Activated CD8-positive, alpha-beta memory T cell treated with anti-CD3 and anti-CD28 coated beads, Interleukin-2, amount 50 U/mL, for 1 hour (primary cell): ENCODE results near the gene SNX9.

Source experiments
- DNase-seq: peaks from one replicate; pipeline ENCODE4 v3.0.0-alpha.2; 2020; ENCODE audit errors: extremely low read depth

SNX9 gene

DNA sequence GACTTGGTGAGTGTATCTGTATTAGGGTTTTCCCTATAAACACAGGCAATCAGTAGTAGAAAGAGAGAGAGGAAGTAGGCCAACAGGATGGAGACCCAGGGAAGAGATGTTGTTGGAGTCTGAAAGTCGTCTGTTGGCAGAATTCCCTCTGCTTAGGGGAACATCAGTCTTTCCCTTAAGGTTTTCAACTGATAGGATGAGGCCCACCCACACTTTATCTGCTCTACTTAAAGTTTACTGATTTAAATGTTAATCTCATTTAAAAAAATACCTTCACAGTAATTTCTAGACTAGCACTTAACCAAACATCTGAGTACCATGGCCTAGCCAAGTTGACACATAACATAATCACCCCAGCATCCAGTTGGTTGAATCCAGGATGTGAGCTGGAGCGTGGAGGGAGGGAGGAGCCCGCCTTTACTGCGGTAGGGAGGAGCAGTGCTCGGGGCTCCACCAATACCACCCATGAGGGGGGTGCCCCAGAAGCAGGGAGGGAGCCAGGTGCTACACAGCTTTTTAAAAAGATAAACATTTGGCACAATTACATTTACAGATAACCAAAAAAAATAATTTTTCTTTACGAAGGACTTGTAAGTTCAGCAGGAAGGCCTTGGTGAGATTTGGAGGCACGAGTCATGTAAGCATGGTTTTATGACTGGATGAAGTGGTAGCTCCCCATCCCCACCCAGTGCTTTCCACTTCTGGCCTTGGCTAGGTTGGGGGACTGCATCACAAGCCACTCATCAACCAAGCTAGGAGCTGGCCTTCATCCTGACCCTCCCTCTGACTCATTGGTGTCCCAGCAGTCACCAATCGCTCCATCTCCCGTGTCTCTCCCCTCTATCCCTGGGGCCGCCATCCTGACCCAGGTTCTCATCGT lies 18.4 kb upstream of the SNX9 start:
- DNase-seq: no peak

GRCh38 chr6:157806131-157806855 lies 16.8 kb upstream of the SNX9 start:
- no peak for DNase-seq

GRCh38 chr6:157806856-157807215 lies 16.2 kb upstream of the SNX9 start:
- DNase-seq: no peak

- DNase-seq: no peak
Observed at GRCh38 chr6:157808405-157808950, 14.6 kb upstream of the SNX9 start.

DNA sequence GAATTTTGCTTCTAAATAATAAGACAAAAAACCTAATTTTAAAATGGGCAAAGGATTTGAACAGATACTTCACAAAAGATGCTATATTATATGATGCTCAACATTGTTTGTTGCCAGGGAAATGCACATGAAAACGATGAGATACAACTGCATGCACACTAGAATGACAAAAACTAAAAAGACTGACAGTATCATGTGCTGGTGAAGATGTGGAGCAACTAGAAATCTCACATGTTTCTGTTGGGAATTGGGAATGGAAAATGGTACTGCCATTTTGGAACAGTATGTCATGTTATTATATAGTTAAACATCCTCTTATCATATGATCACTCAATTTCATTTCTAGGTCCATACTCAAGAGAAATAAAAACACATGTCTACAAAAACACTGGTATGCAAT lies 13.4 kb upstream of the SNX9 start:
- DNase-seq: no peak

DNA sequence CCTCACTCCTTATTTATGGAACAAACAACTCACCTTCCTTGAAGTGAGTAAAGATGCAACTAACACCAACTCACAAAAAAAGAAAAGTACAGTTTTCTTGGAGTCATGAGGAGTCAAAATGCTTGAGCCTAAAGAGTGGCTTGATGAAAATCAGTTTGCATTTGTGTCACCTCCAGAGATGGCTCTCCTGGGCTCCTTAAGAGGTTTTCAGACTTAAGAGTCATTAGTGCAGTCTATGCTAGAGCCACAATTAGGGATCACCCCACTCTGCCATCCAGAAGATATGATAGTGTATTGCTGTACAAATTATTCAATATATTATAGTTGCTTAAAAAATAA lies 11.9 kb upstream of the SNX9 start:
- no peak for DNase-seq

DNA sequence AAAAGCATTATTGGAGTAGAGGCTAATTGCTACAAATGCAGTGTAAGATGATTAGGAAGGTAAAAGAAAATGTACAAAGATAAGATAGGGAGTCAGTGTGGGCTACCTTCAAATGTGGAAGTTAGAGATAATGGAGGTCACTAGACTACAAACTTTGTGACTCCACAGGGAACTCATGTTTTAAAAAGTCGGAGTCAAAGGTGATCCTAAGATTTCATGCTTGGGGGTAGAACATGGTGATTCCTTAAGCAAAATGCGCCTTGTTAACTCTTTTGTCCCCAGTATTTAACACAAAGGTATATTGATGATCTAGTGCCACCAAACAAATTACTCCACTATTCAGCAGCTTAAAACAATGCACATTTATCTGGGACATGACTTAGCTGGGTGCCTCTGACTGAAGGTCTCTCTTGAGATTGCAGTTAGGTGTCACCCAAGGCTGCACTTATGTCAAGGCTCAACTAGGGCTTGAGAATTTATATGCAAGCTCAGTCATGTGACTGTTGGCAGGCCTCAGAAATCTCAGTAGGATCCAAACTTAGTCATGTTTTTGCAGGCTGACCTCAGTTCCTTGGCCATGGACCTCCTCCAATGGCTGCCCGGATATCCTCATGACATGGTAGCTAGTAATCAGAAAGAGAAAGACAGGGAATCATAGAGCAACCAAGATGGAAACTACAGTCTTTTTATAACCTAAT lies 11.4 kb upstream of the SNX9 start:
- DNase-seq: no peak

GRCh38 chr6:157812425-157813171 lies 10.4 kb upstream of the SNX9 start:
- no peak for DNase-seq

DNA sequence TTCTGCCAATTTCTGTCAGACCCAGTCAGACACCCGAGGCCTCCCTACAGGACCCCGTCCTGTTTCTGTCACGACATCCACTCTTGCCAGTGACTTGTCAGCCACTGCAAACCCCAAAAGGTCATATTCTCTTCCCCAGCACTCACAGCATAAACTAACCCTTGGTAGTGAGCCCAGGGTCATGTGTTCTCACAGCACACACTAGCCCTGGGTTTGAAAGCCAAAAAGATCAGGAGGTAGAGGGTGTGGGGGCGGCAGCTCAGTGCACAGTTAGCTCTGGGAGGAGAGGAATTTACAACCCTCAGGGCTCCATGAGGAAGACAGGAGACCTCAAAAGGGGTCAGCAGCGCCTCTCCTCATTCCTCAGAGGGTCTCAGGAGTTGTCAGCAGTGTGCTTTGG lies 9.9 kb upstream of the SNX9 start:
- DNase-seq: no peak

DNA sequence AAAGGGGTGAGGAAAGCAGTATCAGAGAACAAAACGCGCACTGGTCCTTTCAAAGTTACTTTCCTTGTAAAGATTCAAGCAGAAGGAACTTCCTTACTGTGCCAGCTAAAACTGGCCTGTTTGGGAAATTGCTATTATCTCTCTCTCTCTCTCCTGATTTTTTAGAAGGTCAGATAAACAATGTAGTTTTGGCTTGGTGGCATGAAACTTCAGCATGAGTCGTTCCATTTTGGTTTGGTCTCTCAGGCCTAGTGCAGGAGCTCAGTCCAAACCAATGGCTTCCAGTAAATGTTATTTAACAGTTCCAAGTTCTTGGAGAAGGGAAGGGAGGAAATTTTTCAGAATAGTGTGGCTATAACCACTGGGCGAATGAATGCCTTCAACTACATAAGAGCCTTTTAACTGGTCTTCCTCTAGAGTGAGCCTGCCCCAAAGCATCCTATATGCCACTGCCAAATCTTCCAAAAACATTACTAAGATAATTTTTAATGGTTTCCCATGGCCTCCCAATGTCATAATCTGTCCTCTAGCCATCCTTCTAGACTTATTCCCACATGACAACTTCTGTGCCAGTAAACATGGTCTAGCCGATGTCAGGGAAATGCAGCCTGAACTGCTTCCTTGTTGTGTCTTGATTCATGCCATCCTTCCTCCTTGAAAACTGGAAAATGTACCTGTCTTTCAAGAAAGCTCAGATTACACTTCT lies 9.1 kb upstream of the SNX9 start:
- no peak for DNase-seq

DNA sequence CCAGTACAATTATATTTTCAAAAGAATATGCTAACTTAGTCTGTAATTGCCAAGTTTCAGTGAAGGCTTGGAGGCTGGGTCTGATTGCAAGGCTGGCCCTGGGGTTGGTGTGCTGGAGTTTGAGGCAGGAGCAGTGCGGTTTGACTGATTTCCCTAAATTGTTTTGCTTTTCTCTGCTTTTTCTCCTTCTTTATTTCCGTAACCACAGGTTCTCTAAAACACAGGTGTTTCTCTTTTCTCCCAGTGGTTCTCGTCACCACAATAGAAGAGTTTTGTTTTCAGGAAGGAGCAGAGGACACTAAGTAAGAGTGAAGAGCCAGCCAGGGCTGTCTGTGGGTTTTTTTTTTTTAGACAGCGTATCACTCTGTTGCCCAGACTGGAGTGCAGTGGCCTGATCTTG lies 8.2 kb upstream of the SNX9 start:
- no peak for DNase-seq

DNA sequence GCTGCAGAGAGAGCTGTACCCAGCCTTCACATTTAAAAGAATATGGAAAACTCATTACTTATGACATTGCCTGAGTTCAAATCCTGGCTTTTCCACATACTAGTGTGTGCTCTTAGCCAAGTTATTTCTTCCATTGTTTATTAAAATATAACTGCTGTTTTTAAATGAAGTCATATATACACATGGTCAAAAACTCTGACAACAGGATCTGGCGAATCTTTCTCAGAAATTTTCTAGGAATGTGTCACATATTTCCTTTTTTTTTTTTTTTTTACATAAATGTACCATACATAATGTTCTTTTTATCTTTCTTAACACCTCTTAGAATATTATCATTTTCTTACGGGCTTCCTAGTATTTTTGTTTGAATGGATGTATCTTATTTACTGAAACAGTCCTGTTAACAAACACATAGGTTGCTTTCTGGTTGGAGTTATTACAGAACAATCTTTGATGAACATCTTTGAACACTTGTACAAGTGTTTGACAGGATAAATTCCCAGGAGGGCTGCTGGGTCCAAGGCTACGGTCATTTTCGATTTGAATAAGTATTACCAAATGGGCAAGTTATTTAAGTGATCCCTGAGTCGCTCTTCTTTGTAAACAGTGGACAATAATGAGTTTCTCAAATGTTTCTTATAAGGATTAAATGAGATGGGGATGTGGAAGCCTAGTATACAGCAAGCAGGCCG lies 1.6 kb upstream of the SNX9 start:
- no peak for DNase-seq

DNA sequence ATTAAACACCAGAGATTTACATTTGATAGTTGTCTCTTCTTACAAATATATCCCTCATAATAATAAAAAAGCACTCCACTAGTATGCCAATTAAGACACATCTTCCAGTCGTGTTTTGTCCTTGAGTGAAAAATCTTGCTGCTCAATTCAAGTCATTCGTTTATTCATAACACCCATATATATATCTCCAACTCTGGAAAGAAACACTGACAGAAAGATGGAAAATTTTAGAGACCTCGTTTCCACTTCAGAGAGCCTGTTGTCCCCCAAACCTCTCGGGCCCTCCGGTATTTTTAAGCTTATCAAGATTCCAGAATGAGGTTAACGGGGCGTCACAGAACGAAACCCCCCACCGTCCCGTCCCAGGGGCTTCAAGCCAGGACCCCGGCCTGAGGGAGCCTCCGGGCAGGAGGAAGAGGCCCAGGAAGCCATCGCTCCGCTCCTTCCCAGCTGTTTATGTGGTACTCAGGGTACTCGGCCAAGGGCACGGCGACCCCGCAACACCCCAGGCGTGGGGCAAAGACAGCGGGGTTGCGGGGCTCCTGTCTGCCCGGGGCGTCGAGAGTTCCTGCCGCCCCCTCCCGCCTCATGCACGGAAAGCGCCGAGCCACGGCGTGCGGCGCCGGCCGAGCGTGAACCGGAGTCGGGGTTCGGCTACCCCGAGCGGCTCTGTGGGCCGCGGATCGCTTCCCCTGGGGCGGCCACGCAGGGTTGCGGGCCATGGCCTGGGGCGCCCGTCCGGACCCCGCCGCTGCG lies 623 bp upstream of the SNX9 start:
- DNase-seq: no peak

DNA sequence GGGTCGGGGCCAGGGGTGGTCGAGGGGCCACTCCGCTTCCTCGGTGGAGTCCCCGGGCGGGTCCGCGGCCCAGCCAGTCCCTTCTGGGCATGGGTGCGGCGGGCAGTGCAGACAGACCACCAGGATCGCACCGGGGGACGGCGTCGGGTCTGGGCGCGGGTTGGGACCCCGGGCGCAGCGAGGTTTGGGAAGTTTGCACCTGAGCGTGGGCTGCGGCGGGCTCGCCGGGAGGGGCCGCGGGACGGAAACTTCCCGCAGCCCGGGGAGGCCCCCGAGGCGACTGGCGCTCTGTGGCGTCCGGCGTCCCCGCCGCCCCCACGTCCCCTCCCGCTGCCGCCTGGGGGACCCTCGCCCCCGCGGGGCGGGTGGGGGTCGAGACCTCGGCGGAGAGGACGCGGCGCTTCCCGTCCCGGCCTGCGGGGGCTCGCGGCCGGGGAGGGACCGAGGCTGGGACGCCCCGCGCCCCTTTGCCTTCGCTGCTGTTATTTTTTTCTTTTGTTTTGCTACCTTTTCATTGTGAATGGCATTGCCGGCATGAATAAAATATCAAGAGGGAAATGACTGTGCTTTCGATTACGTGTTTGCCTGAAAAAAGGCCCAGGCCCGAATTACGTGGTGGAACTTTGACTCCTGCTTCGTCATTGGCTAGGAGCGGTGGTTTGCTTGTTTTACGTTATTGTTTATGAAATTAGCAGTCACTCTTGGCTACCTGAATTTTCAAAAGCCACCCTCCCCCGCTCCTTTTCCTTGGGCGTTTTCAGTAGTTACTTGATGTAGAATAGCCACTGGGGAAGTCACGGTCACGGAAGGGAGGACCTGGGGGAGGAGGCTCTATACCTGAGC lies 703 bp downstream of the SNX9 start:
- peak; percentile 82 for DNase-seq

- DNase-seq: no peak
Observed at GRCh38 chr6:157825243-157825904, 2.3 kb downstream of the SNX9 start.

- no peak for DNase-seq
Observed at GRCh38 chr6:157830354-157831017, 7.4 kb downstream of the SNX9 start.

GRCh38 chr6:157831018-157831369 lies 7.9 kb downstream of the SNX9 start:
- no peak for DNase-seq
